ENCODE measurements around the gene ATOH8. TPM values are rescaled to one million over a fixed set of nuclear protein-coding genes. Genes with fewer than 3 reads are reported as not detected.

ATOH8 gene
- total RNA-seq, 2 experiments from 2014 or later = 0.11 to 0.13 TPM

GRCh38 chr2:85774126-85774978 lies 20.6 kb downstream of the ATOH8 start:
- H3K27ac Mint-ChIP-seq = no peak overlapping the region
- H3K27me3 Mint-ChIP-seq (ENCODE audit: low read depth) = peaks cover 23% of the 10 kb centered on the region

DNA sequence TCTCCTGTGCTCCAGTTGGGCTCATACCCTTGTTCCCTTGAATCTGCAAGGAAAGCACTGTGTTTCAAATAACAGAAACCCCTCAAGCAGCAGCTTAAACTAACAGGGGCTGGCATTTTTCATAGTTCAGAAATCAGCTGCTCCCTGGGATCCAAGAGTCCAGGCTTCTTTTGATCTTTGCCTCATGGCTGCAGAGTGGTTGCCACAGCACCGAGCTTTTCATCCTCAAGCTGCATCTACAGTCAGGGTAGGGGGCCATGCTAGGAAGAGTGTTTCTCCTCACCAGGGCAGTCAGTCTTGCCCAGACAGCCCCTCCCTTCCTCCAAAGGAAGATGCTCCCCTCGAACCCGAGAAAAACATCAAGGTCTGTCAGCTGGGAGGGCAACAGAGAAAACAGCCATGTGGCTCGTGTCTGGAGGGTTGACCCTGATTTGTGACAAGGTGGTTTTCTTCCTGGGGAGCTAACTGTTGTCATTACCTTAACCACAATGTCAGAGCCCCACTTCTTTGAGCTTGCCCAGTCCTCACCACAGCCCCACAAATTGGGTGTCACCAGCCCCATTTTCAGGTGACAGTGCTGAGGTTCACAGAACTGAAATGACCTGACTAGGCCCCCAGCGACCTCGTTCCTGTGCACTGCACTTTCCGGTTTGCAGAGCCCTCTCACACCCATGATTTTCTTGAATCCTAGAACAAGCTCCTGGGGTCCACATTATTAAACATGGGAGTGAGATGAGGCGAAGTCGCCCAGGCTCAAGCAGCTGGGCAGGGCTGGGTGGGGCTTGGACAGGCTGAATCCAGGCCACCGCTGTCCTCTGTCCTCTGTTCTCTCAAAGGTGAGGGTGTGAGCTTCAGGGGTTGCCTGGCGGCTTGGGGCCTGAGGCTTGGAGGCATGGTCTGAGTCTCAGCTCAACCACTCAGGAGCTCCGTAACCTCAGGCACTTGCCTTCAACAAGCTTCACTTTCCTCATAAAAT lies 21.9 kb downstream of the ATOH8 start:
- Mint-ChIP-seq H3K4me1 (ENCODE audit: low read depth) (peaks cover 7% of the 10 kb centered on the region), H3K9me3 (ENCODE audit: insufficient read depth) (no peaks in the 10 kb centered on the region), H3K27me3 (ENCODE audit: low read depth) (peaks cover 22% of the 10 kb centered on the region), H3K27ac (no peak overlapping the region), H3K4me3 (no peak overlapping the region), H3K36me3 (ENCODE audit: low read depth) (no peaks in the 10 kb centered on the region)
- ChIA-PET POLR2A (no interaction called here), CTCF (interaction anchor here (1.2 to 1.6 kb wide), 4 partner anchors 23 to 304 kb away, joined by 3 to 4 read pairs (median 4); no protein-coding TSS in a partner anchor)
- no peak for ATAC-seq
- no peak for DNase-seq

More at GRCh38 chr2:85774126-85774978, 20.6 kb downstream of the ATOH8 start:
- ATAC-seq (no peak), DNase-seq (no peak)
- CTCF ChIA-PET = interaction anchor here (1.4 kb wide), 1 partner anchor 13 kb away, joined by 4 read pairs; no protein-coding TSS in a partner anchor
- H3K36me3 Mint-ChIP-seq (ENCODE audit: low read depth) = no peaks in the 10 kb centered on the region
- no peaks in the 10 kb centered on the region for H3K9me3 Mint-ChIP-seq (ENCODE audit: insufficient read depth)
- peaks cover 7% of the 10 kb centered on the region for H3K4me1 Mint-ChIP-seq (ENCODE audit: low read depth)
- no peak overlapping the region for H3K4me3 Mint-ChIP-seq
- POLR2A ChIA-PET = interaction anchor here (0.7 kb wide), 1 partner anchor 8 kb away, joined by 3 read pairs; no protein-coding TSS in a partner anchor

- ATAC-seq (no peak), DNase-seq (no peak)
- H3K4me3 Mint-ChIP-seq = no peak overlapping the region
- H3K9me3 Mint-ChIP-seq (ENCODE audit: insufficient read depth) = no peaks in the 10 kb centered on the region
- ChIA-PET POLR2A (no interaction called here), CTCF (interaction anchor here (1.1 to 1.6 kb wide), 3 partner anchors 24 to 140 kb away, joined by 3 to 4 read pairs (median 3); no protein-coding TSS in a partner anchor)
- H3K27me3 Mint-ChIP-seq (ENCODE audit: low read depth) = peaks cover 15% of the 10 kb centered on the region
- no peaks in the 10 kb centered on the region for H3K36me3 Mint-ChIP-seq (ENCODE audit: low read depth)
- peaks cover 4% of the 10 kb centered on the region for H3K4me1 Mint-ChIP-seq (ENCODE audit: low read depth)
- no peak overlapping the region for H3K27ac Mint-ChIP-seq
Measured at GRCh38 chr2:85776672-85777071, 22.9 kb downstream of the ATOH8 start.

GRCh38 chr2:85777441-85777861 lies 23.7 kb downstream of the ATOH8 start:
- H3K4me3 Mint-ChIP-seq = no peak overlapping the region
- ChIA-PET CTCF (interaction anchor here (1.1 kb wide), 1 partner anchor 141 kb away, joined by 3 read pairs; no protein-coding TSS in a partner anchor), POLR2A (no interaction called here)
- H3K9me3 Mint-ChIP-seq (ENCODE audit: insufficient read depth) = no peaks in the 10 kb centered on the region
- no peaks in the 10 kb centered on the region for H3K36me3 Mint-ChIP-seq (ENCODE audit: low read depth)
- DNase-seq = no peak
- no peak overlapping the region for H3K27ac Mint-ChIP-seq
- H3K4me1 Mint-ChIP-seq (ENCODE audit: low read depth) = peaks cover 2% of the 10 kb centered on the region
- peaks cover 12% of the 10 kb centered on the region for H3K27me3 Mint-ChIP-seq (ENCODE audit: low read depth)
- no peak for ATAC-seq

GRCh38 chr2:85778646-85779379 lies 25.0 kb downstream of the ATOH8 start:
- H3K4me1 Mint-ChIP-seq (ENCODE audit: low read depth) = peaks cover 2% of the 10 kb centered on the region
- DNase-seq = no peak
- H3K9me3 Mint-ChIP-seq (ENCODE audit: insufficient read depth) = no peaks in the 10 kb centered on the region
- no peak overlapping the region for H3K27ac Mint-ChIP-seq
- peaks cover under 1% of the 10 kb centered on the region for H3K27me3 Mint-ChIP-seq (ENCODE audit: low read depth)
- H3K4me3 Mint-ChIP-seq = no peak overlapping the region
- no peaks in the 10 kb centered on the region for H3K36me3 Mint-ChIP-seq (ENCODE audit: low read depth)
- ChIA-PET POLR2A (no interaction called here), CTCF (no interaction called here)
- no peak for ATAC-seq

- DNase-seq (no peak), ATAC-seq (no peak)
- H3K4me3 Mint-ChIP-seq = no peak overlapping the region
- peaks cover 5% of the 10 kb centered on the region for H3K4me1 Mint-ChIP-seq (ENCODE audit: low read depth)
- no peaks in the 10 kb centered on the region for H3K36me3 Mint-ChIP-seq (ENCODE audit: low read depth)
- no peaks in the 10 kb centered on the region for H3K9me3 Mint-ChIP-seq (ENCODE audit: insufficient read depth)
- CTCF ChIA-PET = no interaction called here
- no peak overlapping the region for H3K27ac Mint-ChIP-seq
- POLR2A ChIA-PET = no interaction called here
- peaks cover 3% of the 10 kb centered on the region for H3K27me3 Mint-ChIP-seq (ENCODE audit: low read depth)
Measured at GRCh38 chr2:85779641-85780315, 26.0 kb downstream of the ATOH8 start.

DNA sequence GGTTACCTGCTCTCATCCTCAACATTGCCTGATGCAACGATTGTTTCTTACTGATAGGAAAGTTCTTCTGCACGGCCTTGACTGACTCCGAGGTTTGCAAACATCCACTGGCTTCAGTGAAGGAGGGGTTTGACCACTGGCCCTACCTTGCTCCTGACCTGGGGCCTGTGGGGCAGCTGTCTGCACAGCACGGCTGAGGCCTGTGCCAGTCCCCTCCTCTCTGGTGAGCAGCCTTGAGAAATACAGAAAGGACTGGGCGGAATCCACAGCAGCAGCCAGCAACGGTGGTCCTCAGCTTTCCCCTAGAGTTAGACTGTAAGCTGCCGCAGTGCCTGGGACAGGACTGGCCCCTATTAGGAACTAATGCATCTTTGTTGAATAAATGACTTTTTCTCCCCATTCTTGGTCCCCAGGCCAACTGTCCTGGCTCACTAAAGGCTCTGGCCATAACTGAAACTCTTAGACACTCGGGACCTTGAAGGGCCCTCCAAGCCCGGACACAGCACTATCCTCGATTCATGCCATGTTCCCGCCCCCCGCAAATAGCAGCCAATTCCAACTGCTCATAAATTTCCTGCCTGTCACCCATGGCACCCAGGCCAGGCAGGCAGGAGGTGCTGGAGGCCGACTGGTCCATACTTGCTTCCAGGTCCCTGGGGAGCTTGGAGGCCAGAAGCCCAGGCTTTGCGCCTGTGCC lies 26.7 kb downstream of the ATOH8 start:
- DNase-seq (no peak), ATAC-seq (no peak)
- peaks cover 12% of the 10 kb centered on the region for H3K4me1 Mint-ChIP-seq (ENCODE audit: low read depth)
- CTCF ChIA-PET = no interaction called here
- H3K4me3 Mint-ChIP-seq = no peak overlapping the region
- peaks cover 4% of the 10 kb centered on the region for H3K27me3 Mint-ChIP-seq (ENCODE audit: low read depth)
- H3K36me3 Mint-ChIP-seq (ENCODE audit: low read depth) = no peaks in the 10 kb centered on the region
- H3K27ac Mint-ChIP-seq = no peak overlapping the region
- POLR2A ChIA-PET = no interaction called here
- no peaks in the 10 kb centered on the region for H3K9me3 Mint-ChIP-seq (ENCODE audit: insufficient read depth)

DNA sequence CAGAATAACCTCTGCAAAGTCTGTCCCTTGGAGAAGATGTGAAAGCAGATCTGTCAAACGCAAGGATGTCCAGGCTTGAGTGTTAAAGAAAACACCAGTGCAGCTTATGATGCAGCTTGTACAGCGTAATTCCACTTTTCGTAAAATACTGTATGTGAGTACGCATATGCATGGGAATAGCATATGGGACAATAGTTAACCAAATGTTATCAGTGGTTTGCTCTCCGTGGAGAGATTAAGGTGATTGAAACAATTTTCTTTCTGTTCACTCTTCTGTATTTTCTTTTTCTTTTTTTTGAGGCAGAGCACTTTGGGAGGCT lies 27.2 kb downstream of the ATOH8 start:
- ATAC-seq = no peak
- ChIA-PET POLR2A (no interaction called here), CTCF (no interaction called here)
- no peak overlapping the region for H3K27ac Mint-ChIP-seq
- H3K27me3 Mint-ChIP-seq (ENCODE audit: low read depth) = peaks cover 4% of the 10 kb centered on the region
- no peaks in the 10 kb centered on the region for H3K36me3 Mint-ChIP-seq (ENCODE audit: low read depth)
- peaks cover 13% of the 10 kb centered on the region for H3K4me1 Mint-ChIP-seq (ENCODE audit: low read depth)
- no peak for DNase-seq
- H3K4me3 Mint-ChIP-seq = no peak overlapping the region
- no peaks in the 10 kb centered on the region for H3K9me3 Mint-ChIP-seq (ENCODE audit: insufficient read depth)

DNA sequence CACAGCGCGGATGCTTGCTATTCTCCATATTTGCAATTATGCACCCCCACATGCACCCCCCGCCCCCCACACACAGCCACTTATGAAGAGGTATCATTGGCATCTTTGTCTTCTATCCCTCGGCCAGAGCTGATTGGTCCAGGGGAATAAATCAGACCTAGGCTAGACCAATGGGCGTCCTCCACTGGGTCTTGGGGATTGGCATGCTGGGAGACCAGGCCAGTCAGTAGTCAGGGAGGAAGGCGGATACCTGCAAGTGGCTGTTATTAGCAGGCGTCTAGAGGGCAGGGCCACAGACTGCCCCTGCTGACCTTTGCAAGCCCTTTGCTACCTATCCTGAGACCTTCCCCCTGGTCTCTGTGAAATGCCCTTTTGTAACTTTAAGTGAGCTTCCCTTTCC lies 30.0 kb downstream of the ATOH8 start:
- Mint-ChIP-seq H3K4me1 (ENCODE audit: low read depth) (peaks cover 13% of the 10 kb centered on the region), H3K27ac (no peak overlapping the region), H3K9me3 (ENCODE audit: insufficient read depth) (no peaks in the 10 kb centered on the region), H3K4me3 (no peak overlapping the region), H3K27me3 (ENCODE audit: low read depth) (peaks cover 4% of the 10 kb centered on the region), H3K36me3 (ENCODE audit: low read depth) (no peaks in the 10 kb centered on the region)
- POLR2A ChIA-PET = no interaction called here
- ATAC-seq (no peak), DNase-seq (no peak)
- CTCF ChIA-PET = interaction anchor here (1.0 to 1.7 kb wide), 2 partner anchors 26 to 30 kb away, joined by 3 to 4 read pairs; no protein-coding TSS in a partner anchor

DNA sequence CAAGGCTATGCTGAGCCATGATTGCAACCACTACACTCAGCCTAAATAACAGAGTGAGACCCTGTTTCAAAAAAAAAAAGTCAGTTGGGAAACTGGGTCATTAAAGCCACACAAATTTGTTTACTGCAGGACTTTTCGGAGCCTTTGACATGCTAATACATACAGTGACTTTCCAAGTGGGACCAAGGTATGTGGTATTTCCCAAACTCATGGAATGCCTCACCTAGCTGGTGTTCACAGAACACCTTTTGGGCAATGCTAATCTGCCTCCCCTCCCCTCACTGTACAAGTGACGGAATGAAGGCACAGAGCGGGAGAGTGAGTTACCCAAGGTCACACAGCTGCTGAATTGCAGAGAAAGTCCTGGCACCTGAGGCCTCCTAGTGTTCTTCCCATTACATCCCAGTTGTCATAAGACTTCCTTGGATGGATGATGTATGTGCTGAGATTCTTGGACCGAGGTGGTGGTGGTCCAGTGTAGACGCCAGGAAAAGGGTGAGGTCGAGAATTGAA lies 30.7 kb downstream of the ATOH8 start:
- no peaks in the 10 kb centered on the region for H3K9me3 Mint-ChIP-seq (ENCODE audit: insufficient read depth)
- DNase-seq (no peak), ATAC-seq (no peak)
- peaks cover 4% of the 10 kb centered on the region for H3K27me3 Mint-ChIP-seq (ENCODE audit: low read depth)
- ChIA-PET CTCF (interaction anchor here (0.6 to 1.9 kb wide), 3 partner anchors 12 to 29 kb away, joined by 3 to 6 read pairs (median 3); no protein-coding TSS in a partner anchor), POLR2A (no interaction called here)
- no peak overlapping the region for H3K4me3 Mint-ChIP-seq
- no peak overlapping the region for H3K27ac Mint-ChIP-seq
- H3K4me1 Mint-ChIP-seq (ENCODE audit: low read depth) = peaks cover 13% of the 10 kb centered on the region
- no peaks in the 10 kb centered on the region for H3K36me3 Mint-ChIP-seq (ENCODE audit: low read depth)
